Fibroblast of the aortic adventitia (primary cell): ENCODE results near the gene CABP7. TPM values are rescaled to one million over a fixed set of nuclear protein-coding genes. Genes with fewer than 3 reads are reported as not detected.

Source experiments
- DNase-seq: peaks from one replicate; pipeline ENCODE4 v3.0.0-alpha.2; 2010; ENCODE audit warnings: low read depth
- H3K4me3 ChIP-seq: 2 replicates; pipeline ENCODE4 v1.5.1; 2011; ENCODE audit warnings: low read depth, mild to moderate bottlenecking, control low read depth, low read length, moderate library complexity
- total RNA-seq: library from RNA; depleted of rRNA; stranded (reverse); fragments of >200 nt; gene quantifications from 2 replicates; pipeline ENCODE4 v1.2.3, GENCODE V29; 2012; ENCODE audit warnings: low replicate concordance
- TF ChIP-seq, protein P1 (sequence below): IDR thresholded peaks from 2 replicates; pipeline ENCODE4 v1.5.1; 2011; ENCODE audit warnings: mild to moderate bottlenecking, low read length, control low read depth, inconsistent platforms; ENCODE audit not compliant: insufficient read depth

The CABP7 gene
- total RNA-seq = not detected in 2 replicates

DNA sequence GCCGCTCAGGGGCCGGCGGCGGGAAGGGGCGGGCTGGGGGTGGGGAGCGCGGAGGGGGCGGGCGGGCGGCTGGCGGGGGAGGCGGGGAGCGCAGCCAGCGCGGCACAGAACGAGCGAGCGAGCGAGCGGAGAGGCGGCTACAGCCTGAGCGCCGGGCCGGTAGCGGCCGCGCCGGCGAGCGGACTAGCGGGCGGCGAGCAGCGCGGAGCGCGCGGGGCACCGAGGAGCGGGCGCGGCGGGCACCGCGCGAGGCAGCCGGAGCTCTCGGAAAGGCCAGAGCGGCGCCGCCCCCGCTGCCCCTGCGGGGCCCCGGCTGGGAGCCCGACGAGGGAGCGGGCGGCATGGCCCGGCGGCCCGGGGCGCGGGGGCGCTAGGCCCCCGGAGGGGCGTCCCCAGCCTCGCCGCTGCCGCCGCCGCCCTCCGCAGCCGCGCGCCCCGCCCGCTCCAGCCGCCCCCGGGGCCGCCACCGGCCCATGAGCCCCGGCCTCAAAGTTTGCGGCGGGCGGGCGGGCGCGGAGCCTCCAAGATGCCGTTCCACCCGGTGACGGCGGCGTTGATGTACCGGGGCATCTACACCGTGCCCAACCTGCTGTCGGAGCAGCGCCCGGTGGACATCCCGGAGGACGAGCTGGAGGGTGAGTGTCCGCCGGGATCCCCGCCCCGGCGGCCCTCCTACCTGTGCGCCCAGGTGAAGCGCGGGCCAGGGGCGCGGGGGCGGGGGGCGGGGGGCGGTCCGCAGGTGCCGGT, at the start of gene CABP7:
TSS of gene CABP7 (plus strand) at position 105 of the 747 bp plus-strand sequence. CDS start at position 527, 422 bp downstream.
- TF ChIP-seq, protein P1, sequence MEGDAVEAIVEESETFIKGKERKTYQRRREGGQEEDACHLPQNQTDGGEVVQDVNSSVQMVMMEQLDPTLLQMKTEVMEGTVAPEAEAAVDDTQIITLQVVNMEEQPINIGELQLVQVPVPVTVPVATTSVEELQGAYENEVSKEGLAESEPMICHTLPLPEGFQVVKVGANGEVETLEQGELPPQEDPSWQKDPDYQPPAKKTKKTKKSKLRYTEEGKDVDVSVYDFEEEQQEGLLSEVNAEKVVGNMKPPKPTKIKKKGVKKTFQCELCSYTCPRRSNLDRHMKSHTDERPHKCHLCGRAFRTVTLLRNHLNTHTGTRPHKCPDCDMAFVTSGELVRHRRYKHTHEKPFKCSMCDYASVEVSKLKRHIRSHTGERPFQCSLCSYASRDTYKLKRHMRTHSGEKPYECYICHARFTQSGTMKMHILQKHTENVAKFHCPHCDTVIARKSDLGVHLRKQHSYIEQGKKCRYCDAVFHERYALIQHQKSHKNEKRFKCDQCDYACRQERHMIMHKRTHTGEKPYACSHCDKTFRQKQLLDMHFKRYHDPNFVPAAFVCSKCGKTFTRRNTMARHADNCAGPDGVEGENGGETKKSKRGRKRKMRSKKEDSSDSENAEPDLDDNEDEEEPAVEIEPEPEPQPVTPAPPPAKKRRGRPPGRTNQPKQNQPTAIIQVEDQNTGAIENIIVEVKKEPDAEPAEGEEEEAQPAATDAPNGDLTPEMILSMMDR = no peak
- DNase-seq = no peak
- H3K4me3 ChIP-seq = no peak within 1 kb of the TSS

DNA sequence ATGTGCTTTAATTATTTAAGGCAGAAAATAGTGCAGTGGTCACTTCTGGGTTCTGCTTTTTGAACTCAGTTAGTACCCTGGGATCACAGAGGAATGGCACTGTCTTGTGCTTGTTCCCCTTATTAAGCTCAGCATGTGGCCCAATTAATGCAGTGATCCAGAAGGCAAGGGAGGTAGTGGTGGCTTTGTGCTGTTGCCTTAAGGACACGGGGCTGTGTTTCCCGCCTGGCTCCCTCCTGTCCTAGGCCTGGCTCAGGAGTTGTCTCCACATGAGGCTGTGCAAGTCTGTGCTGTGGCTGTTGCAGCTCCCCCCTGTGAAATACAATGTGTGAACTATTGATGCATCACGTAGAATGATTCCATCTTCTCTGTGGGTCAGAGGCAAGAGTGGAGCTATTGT, 49.2 kb upstream of the CABP7 start:
- TF ChIP-seq, protein P1 = no peak
- DNase-seq = no peak
- H3K4me3 ChIP-seq = no peak overlapping the region

DNA sequence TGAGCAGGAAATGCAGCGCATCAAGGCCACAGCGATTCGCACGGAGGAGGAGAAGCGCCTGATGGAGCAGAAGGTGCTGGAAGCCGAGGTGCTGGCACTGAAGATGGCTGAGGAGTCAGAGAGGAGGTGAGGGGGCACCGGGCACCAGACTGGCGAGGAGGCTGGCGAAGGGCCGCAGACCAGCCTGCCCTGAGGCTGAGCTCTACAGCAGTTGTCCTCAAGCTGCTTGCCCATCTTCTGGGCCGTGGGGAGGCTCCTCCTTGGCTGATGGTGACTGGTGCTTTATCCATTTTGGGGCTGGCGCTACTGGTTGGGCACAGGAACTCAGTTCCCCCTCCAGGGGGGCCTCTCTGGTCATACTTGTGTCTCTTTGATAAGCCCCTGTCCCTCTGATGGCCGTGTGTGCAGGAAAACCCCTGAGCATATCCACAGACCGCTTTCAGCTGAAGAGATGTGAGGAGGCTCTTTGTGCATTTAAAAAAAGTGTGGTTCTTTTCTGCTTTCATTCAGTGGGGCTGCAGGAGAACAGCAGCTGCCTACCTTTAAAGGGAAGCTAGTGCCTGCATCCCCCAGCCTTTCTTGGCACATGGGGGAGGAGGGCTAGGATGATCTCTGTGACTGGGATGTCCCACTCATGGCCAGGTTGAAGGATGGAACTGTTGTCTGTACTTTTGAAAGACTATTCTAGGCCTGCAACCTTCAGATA, 46.3 kb upstream of the CABP7 start:
- TF ChIP-seq, protein P1 = no peak
- DNase-seq = no peak
- no peak overlapping the region for H3K4me3 ChIP-seq

DNA sequence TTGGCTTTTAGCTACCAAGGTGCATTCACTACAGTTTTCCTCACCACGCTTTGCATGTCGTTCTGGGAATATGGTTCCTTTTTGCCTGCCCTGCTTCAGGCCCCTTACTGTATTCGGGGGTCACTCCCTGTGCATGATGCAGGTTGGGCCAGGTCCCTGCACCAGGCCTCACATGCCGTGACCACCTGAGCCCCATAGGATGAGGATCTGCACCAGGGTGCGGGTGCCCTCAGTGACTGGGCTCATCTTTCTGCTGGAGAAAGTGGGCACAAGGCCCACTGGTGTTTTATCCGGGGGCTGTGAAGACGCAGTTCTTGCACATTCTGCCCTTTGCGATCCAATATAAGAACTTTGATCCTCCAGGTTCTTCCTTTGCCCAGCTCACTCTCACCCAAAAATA, 45.7 kb upstream of the CABP7 start:
- TF ChIP-seq, protein P1 = no peak
- no peak for DNase-seq
- no peak overlapping the region for H3K4me3 ChIP-seq

DNA sequence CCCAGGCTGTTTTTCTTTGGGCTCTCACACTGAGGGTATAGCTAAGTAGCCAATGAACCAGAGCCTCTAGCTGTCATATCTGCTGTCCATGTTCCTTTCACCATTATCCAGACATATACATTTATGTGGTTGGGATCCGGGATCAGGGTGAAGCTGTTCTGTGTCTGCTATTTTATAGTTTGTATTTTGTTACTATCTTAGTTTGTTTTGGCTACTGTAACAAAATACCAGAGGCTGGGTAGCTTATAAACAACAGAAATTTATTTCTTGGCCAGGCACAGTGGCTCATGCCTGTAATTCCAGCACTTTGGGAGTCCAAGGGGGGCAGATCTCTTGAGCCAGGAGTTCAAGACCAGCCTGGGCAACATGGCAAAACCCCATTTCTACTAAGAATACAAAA, 40.5 kb upstream of the CABP7 start:
- no peak for DNase-seq
- TF ChIP-seq, protein P1 = no peak
- no peak overlapping the region for H3K4me3 ChIP-seq

DNA sequence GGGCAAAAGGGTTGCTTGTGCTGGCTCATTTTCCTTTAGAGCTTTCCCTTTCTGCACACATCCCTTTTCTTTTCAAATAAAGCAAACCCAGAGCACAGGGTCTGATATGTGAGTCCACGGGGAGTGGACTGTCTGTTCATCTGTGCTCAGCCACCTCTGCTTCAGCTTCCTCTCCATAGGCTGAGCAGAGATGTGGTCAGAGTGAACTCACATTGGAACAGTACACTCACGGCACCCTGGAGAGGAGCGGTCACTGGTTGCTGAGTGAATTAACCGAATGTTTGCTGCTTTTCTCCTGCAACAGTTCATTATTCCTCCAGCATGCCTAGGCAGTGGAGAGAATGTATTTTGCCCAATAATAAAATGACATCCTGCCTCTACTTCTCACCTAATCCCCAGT, 36.3 kb upstream of the CABP7 start:
- TF ChIP-seq, protein P1 = no peak
- no peak for DNase-seq
- no peak overlapping the region for H3K4me3 ChIP-seq
